PFSK-1 (cell line): ENCODE results near the gene HDAC4.

Experiments
- SIN3A ChIP-seq: IDR thresholded peaks from 2 replicates; pipeline ENCODE4 v1.6.1; 2012; ENCODE audit warnings: mild to moderate bottlenecking, low read length, moderate library complexity, borderline replicate concordance; ENCODE audit not compliant: insufficient read depth
- TAF1 ChIP-seq: IDR thresholded peaks from 2 replicates; pipeline ENCODE4 v1.6.1; 2012; ENCODE audit warnings: low read length, control low read depth, borderline replicate concordance; ENCODE audit not compliant: insufficient read depth
- TF ChIP-seq, protein P1 (sequence below), 2 experiments: IDR thresholded peaks; 2 replicates each; pipeline versions ENCODE4 v1.6.1 to v1.8.0; 2011 to 2012; ENCODE audit warnings: low read depth in 2 of 2, low read length in 2 of 2, control low read depth in 1 of 2, inconsistent platforms in 1 of 2, mild to moderate bottlenecking in 1 of 2, moderate library complexity in 1 of 2; ENCODE audit not compliant: insufficient read depth in 1 of 2

DNA sequence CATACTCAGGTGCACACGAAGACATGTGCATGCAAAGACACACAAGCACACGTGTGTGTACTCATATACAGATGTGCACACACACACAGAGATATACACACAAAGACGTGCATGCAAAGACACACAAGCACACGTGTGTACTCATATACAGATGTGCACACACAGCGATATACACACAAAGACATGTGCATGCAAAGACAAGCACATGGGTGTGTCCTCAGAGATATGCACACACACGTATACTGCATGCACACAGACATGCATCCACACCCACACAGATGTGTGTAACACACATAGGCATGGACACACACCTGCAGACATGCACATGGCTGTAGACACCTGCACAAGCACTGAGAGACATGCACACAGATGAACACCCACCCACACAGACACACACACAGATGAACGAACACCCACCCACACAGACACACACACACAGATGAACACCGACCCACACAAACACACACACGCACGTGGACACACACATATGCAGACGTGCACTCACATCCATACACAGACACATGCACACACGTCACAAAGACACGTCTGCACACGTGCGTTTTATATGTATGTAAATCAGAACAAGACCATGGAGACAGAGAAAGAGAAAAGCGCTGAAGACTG, 321.0 kb downstream of the HDAC4 start:
- TF ChIP-seq, protein P1, sequence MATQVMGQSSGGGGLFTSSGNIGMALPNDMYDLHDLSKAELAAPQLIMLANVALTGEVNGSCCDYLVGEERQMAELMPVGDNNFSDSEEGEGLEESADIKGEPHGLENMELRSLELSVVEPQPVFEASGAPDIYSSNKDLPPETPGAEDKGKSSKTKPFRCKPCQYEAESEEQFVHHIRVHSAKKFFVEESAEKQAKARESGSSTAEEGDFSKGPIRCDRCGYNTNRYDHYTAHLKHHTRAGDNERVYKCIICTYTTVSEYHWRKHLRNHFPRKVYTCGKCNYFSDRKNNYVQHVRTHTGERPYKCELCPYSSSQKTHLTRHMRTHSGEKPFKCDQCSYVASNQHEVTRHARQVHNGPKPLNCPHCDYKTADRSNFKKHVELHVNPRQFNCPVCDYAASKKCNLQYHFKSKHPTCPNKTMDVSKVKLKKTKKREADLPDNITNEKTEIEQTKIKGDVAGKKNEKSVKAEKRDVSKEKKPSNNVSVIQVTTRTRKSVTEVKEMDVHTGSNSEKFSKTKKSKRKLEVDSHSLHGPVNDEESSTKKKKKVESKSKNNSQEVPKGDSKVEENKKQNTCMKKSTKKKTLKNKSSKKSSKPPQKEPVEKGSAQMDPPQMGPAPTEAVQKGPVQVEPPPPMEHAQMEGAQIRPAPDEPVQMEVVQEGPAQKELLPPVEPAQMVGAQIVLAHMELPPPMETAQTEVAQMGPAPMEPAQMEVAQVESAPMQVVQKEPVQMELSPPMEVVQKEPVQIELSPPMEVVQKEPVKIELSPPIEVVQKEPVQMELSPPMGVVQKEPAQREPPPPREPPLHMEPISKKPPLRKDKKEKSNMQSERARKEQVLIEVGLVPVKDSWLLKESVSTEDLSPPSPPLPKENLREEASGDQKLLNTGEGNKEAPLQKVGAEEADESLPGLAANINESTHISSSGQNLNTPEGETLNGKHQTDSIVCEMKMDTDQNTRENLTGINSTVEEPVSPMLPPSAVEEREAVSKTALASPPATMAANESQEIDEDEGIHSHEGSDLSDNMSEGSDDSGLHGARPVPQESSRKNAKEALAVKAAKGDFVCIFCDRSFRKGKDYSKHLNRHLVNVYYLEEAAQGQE (IDR thresholded peaks at IDR 0.05; ENCODE audit: insufficient read depth in 1 of 2, low read depth in 2 of 2, low read length in 2 of 2) = no peak
- TF ChIP-seq SIN3A (no peak), TAF1 (no peak)
